Endothelial cell of umbilical vein (primary cell): ENCODE data around the gene CELSR1. TPM values are rescaled to one million over a fixed set of nuclear protein-coding genes. Genes with fewer than 3 reads are reported as not detected.

Source experiments
- BruUV-seq: library from RNA; stranded (reverse); fragments of 400-500 nt; replicated peaks from 2 replicates; lab custom pipeline; 2021; lab: Mats Ljungman, UMichigan
- CTCF ChIA-PET: fragments of 300-600, 350-600 bp; sonication (Branson Sonifier 250); formaldehyde crosslinking; loops from one replicate; lab custom pipeline; 2021; ENCODE audit warnings: antibody characterized with exemption, inconsistent platforms; lab: Charles Lee
- POLR2A ChIA-PET: fragments of 300-600, 350-600 bp; sonication (Branson Sonifier 250); formaldehyde crosslinking; loops from one replicate; lab custom pipeline; 2021; ENCODE audit warnings: antibody characterized with exemption, inconsistent platforms; lab: Charles Lee
- DNase-seq: peaks from one replicate; pipeline ENCODE4 v3.0.0-alpha.2; 2011; ENCODE audit warnings: low read depth, low spot score
- FAIRE-seq: peaks from 2 replicates; lab custom pipeline; 2011; peaks lifted over from hg19 to GRCh38; lab: Jason Lieb, UNC
- H2AFZ ChIP-seq: 2 replicates; pipeline ENCODE4 v1.6.0; 2012; ENCODE audit warnings: low read depth, low read length, control low read depth, inconsistent platforms
- H3K27ac ChIP-seq: 2 replicates; pipeline ENCODE4 v1.5.1; 2011; ENCODE audit warnings: low read depth, mild to moderate bottlenecking, control low read depth, low read length, moderate library complexity; ENCODE audit not compliant: insufficient read depth
- H3K27me3 ChIP-seq, 2 experiments: 2 replicates each; pipeline versions ENCODE4 v1.6.0 to v1.6.1; 2011; ENCODE audit warnings: low read length in 2 of 2, mixed read lengths in 1 of 2; ENCODE audit not compliant: control insufficient read depth in 2 of 2, insufficient read depth in 2 of 2
- H3K36me3 ChIP-seq, 2 experiments: 2 replicates in 1 of 2; 3 replicates in 1 of 2; pipeline ENCODE4 v1.5.1; 2011; ENCODE audit warnings: low read length in 2 of 2, mild to moderate bottlenecking in 1 of 2, moderate library complexity in 1 of 2; ENCODE audit not compliant: control insufficient read depth in 2 of 2, insufficient read depth in 2 of 2; ENCODE audit errors: extremely low read depth in 1 of 2
- H3K4me1 ChIP-seq: 3 replicates; pipeline ENCODE4 v1.5.1; 2011; ENCODE audit warnings: mild to moderate bottlenecking, low read length; ENCODE audit not compliant: control insufficient read depth, insufficient read depth; ENCODE audit errors: extremely low read depth
- H3K4me2 ChIP-seq: 2 replicates; pipeline ENCODE4 v1.6.1; 2011; ENCODE audit warnings: low read length, control low read depth, mixed read lengths; ENCODE audit not compliant: insufficient read depth
- H3K4me3 ChIP-seq, 3 experiments: fragments of 200-600 bp in 1 of 3; sonication (generic), shearing (Covaris generic) in 1 of 3; replicated peaks in 1 of 3; 2 replicates each; pipeline ENCODE4 v1.5.1; 2011 to 2016; ENCODE audit warnings: control low read depth in 3 of 3, low read length in 3 of 3, mild to moderate bottlenecking in 2 of 3, inconsistent platforms in 1 of 3, low read depth in 1 of 3, moderate library complexity in 1 of 3; ENCODE audit not compliant: insufficient read depth in 1 of 3
- H3K79me2 ChIP-seq: 2 replicates; pipeline ENCODE4 v1.6.0; 2012; ENCODE audit warnings: low read length, inconsistent platforms; ENCODE audit not compliant: control insufficient read depth, insufficient read depth
- H3K9ac ChIP-seq: replicated peaks from 2 replicates; pipeline ENCODE3; 2011; ENCODE audit warnings: low read length, control low read depth; ENCODE audit not compliant: insufficient read depth; ENCODE audit errors: extremely low read depth
- H3K9me1 ChIP-seq: replicated peaks from 3 replicates; pipeline ENCODE4 v1.6.0; 2011; ENCODE audit warnings: mild to moderate bottlenecking, low read length; ENCODE audit not compliant: control insufficient read depth, insufficient read depth; ENCODE audit errors: extremely low read depth
- H3K9me3 ChIP-seq: replicated peaks from 2 replicates; pipeline ENCODE4 v1.5.1; 2012; ENCODE audit warnings: low read length, inconsistent platforms; ENCODE audit not compliant: control insufficient read depth, insufficient read depth
- H4K20me1 ChIP-seq: replicated peaks from 2 replicates; pipeline ENCODE3; 2011; ENCODE audit warnings: mild to moderate bottlenecking, low read length; ENCODE audit not compliant: control insufficient read depth, insufficient read depth; ENCODE audit errors: extremely low read depth
- CTCF ChIP-seq, 2 donors: IDR thresholded peaks; 1 replicate in 1 of 2; 2 replicates in 1 of 2; pipeline ENCODE4 v1.5.1; 2011; ENCODE audit warnings: low read length in 2 of 2, mild to moderate bottlenecking in 2 of 2, moderate library complexity in 2 of 2, control low read depth in 1 of 2, inconsistent platforms in 1 of 2, low read depth in 1 of 2; ENCODE audit not compliant: insufficient read depth in 1 of 2; ENCODE audit errors: extremely low read depth in 1 of 2
- EZH2 ChIP-seq: IDR thresholded peaks from 2 replicates; pipeline ENCODE4 v1.6.1; 2012; ENCODE audit warnings: borderline replicate concordance, low read depth, mild to moderate bottlenecking, moderate library complexity, low read length, inconsistent platforms; ENCODE audit not compliant: severe bottlenecking
- GATA2 ChIP-seq: IDR thresholded peaks from 2 replicates; pipeline ENCODE4 v1.7.0; 2011; ENCODE audit warnings: low read depth, mild to moderate bottlenecking, moderate library complexity, mixed read lengths, low read length; ENCODE audit not compliant: insufficient read length, insufficient read depth
- JUN ChIP-seq: IDR thresholded peaks from 2 replicates; pipeline ENCODE4 v1.6.1; 2011; ENCODE audit warnings: borderline replicate concordance, low read depth; ENCODE audit not compliant: insufficient read length, insufficient read depth
- MAX ChIP-seq: IDR thresholded peaks from 2 replicates; pipeline ENCODE4 v1.6.1; 2011; ENCODE audit not compliant: insufficient read depth, insufficient read length
- POLR2A ChIP-seq: IDR thresholded peaks from 2 replicates; pipeline ENCODE4 v1.6.1; 2012; ENCODE audit warnings: low read depth, mild to moderate bottlenecking, control low read depth, low read length
- POLR2AphosphoS5 ChIP-seq: IDR thresholded peaks from 2 replicates; pipeline ENCODE4 v1.6.1; 2012; ENCODE audit warnings: low read depth, mild to moderate bottlenecking, control low read depth, low read length, moderate library complexity; ENCODE audit not compliant: insufficient read depth
- dilution Hi-C: fragments of 300-500 bp; cut with MboI; formaldehyde crosslinking; loops from one replicate; pipeline ENCODE4 v1.15.0; 2019; ENCODE audit warnings: low sequenced_read_pairs; ENCODE audit not compliant: extremely low pct_ligation_motif_present
- intact Hi-C: fragments of 100-400 bp; cut with micrococcal nuclease; formaldehyde crosslinking; loops from one replicate; pipeline ENCODE4 v1.10.0; 2022
- polyA plus RNA-seq, 4 experiments: library from polyadenylated mRNA; depleted of rRNA in 3 of 4; stranded (reverse) in 3 of 4; unstranded in 1 of 4; fragments of >200 nt; gene quantifications; 2 replicates each; pipeline versions ENCODE4 v1.2.1 to v1.2.3, GENCODE V29; 2011 to 2012; ENCODE audit warnings: missing spikeins in 1 of 4
- total RNA-seq: library from RNA; stranded (reverse); gene quantifications from 2 replicates; pipeline ENCODE4 v1.2.3, GENCODE V29; 2021

Gene CELSR1
- total and polyA plus RNA-seq, 2 donors (not counting 3 experiments of a cell fraction or from before 2014, with no cell fraction given): 3.7 to 5.4 TPM

- TF ChIP-seq POLR2AphosphoS5: no peak
- TF ChIP-seq POLR2A: no peak
- TF ChIP-seq JUN: no peak
- no peak for TF ChIP-seq CTCF (IDR thresholded peaks at IDR 0.05; ENCODE audit: extremely low read depth in 1 of 2, insufficient read depth in 1 of 2, low read depth in 1 of 2, low read length in 2 of 2)
- no peak for TF ChIP-seq EZH2
- TF ChIP-seq GATA2: no peak
- no peak for TF ChIP-seq MAX
- BruUV-seq: no TSS peak
- Histone ChIP-seq H3K27me3 (no peaks in the 10 kb centered on the region), H3K36me3 (no peaks in the 10 kb centered on the region), H3K9ac (no peak overlapping the region), H3K9me3 (no peaks in the 10 kb centered on the region), H3K4me1 (peaks cover 14% of the 10 kb centered on the region), H2AFZ (no peak overlapping the region), H3K4me3 (no peak overlapping the region), H3K4me2 (no peak overlapping the region), H3K27ac (no peak overlapping the region), H3K79me2 (no peaks in the 10 kb centered on the region), H3K9me1 (no peaks in the 10 kb centered on the region), H4K20me1 (no peaks in the 10 kb centered on the region)
- ChIA-PET CTCF (no interaction called here), POLR2A (no interaction called here)
- intact Hi-C loops: loop anchor here (2.0 kb wide), 1 partner anchor 17 kb away; no protein-coding TSS in a partner anchor
- FAIRE-seq: no peak
- no peak for DNase-seq
- dilution Hi-C loops: no loop called here
Measured at GRCh38 chr22:46515208-46516111, 22.0 kb downstream of the CELSR1 start.
